SK-N-SH (cell line): ENCODE data around the gene SLC66A1.

Source experiments
- CTCF ChIP-seq: fragments of 200-600 bp; sonication (generic); IDR thresholded peaks from 2 replicates; pipeline ENCODE4 v1.6.1; 2017; ENCODE audit warnings: antibody characterized with exemption, mild to moderate bottlenecking, moderate library complexity
- ELF1 ChIP-seq: IDR thresholded peaks from 2 replicates; pipeline ENCODE4 v1.4.0; 2012
- EP300 ChIP-seq, 2 experiments: IDR thresholded peaks; 2 replicates each; pipeline versions ENCODE4 v1.4.0 to v1.6.1; 2012; ENCODE audit warnings: borderline replicate concordance in 1 of 2, low read depth in 1 of 2, low read length in 1 of 2
- JUND ChIP-seq: IDR thresholded peaks from 2 replicates; pipeline ENCODE4 v1.4.0; 2012
- MAX ChIP-seq: IDR thresholded peaks from 2 replicates; pipeline ENCODE4 v1.4.0; 2012; ENCODE audit warnings: low read depth
- MEF2A ChIP-seq: IDR thresholded peaks from 2 replicates; pipeline ENCODE4 v1.4.0; 2012; ENCODE audit warnings: low read depth, borderline replicate concordance
- POLR2AphosphoS5 ChIP-seq: IDR thresholded peaks from 2 replicates; pipeline ENCODE4 v1.6.1; 2012; ENCODE audit warnings: low read depth, low read length
- RXRA ChIP-seq: IDR thresholded peaks from 2 replicates; pipeline ENCODE4 v1.4.0; 2012; ENCODE audit warnings: low read depth, mild to moderate bottlenecking, borderline replicate concordance
- TAF1 ChIP-seq: IDR thresholded peaks from 2 replicates; pipeline ENCODE4 v1.6.1; 2012; ENCODE audit warnings: low read depth, mild to moderate bottlenecking, low read length, moderate library complexity, borderline replicate concordance
- USF1 ChIP-seq: IDR thresholded peaks from 2 replicates; pipeline ENCODE4 v1.4.0; 2012; ENCODE audit warnings: low read depth, borderline replicate concordance
- USF2 ChIP-seq: fragments of 150-350 bp; IDR thresholded peaks from 2 replicates; pipeline ENCODE4 v1.6.1; 2017; ENCODE audit warnings: antibody characterized with exemption, low read length, low read depth, borderline replicate concordance
- YY1 ChIP-seq: IDR thresholded peaks from 2 replicates; pipeline ENCODE4 v1.4.0; 2012; ENCODE audit warnings: low read depth, mild to moderate bottlenecking

- TF ChIP-seq CTCF: no peak
- TF ChIP-seq MAX: no peak
- no peak for TF ChIP-seq JUND
- no peak for TF ChIP-seq USF2
- TF ChIP-seq EP300 (IDR thresholded peaks at IDR 0.05; ENCODE audit: borderline replicate concordance in 1 of 2, low read depth in 1 of 2, low read length in 1 of 2): no peak
- TF ChIP-seq TAF1: no peak
- TF ChIP-seq POLR2AphosphoS5: no peak; the same call in 1 of the 2 replicates
- TF ChIP-seq YY1: no peak
- TF ChIP-seq USF1: no peak
- TF ChIP-seq MEF2A: no peak
- TF ChIP-seq ELF1: no peak
- no peak for TF ChIP-seq RXRA
Measured at GRCh38 chr1:19336543-19336942, 24.4 kb downstream of the SLC66A1 start.
